ENCODE results near the gene RPL13A.
A peak's percentile ranks its signal among the peaks of the same experiment; 100 is the strongest.

Gene RPL13A

DNA sequence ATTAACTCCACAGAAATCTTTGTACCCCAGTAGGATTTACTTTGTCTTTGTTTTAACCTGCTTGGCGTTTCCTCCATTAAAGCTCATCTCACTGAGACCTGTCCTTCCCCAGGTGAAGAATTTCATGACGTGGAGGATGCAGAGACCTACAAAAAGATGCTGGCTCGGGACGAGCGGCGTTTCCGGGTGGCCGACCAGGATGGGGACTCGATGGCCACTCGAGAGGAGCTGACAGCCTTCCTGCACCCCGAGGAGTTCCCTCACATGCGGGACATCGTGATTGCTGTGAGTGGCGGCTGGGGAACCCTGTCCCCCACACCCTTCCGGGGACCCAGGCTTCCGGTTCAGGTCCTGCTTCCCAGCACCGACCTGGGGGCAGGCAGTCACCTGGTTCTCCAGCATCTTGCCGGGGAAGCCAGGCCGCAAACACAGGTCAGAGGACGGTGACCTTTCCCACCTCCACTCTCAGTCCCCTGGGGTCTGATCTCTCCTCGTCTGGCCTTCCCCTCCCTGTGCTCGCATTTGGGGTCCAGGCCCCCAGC is 49.6 kb downstream of the RPL13A start:
- Histone ChIP-seq H3K36me3 (replicated peaks) (peaks cover 62% of the 10 kb centered on the region), H3K4me3 (ENCODE audit: low read depth, low read length) (no peak overlapping the region), H3K27ac (no peak overlapping the region), H3K27me3 (replicated peaks) (no peaks in the 10 kb centered on the region)
- in situ Hi-C loops (cut with HindIII; ENCODE audit: low pct_ligation_motif_present, low sequenced_read_pairs) = no loop called here
- TF ChIP-seq, protein P1, sequence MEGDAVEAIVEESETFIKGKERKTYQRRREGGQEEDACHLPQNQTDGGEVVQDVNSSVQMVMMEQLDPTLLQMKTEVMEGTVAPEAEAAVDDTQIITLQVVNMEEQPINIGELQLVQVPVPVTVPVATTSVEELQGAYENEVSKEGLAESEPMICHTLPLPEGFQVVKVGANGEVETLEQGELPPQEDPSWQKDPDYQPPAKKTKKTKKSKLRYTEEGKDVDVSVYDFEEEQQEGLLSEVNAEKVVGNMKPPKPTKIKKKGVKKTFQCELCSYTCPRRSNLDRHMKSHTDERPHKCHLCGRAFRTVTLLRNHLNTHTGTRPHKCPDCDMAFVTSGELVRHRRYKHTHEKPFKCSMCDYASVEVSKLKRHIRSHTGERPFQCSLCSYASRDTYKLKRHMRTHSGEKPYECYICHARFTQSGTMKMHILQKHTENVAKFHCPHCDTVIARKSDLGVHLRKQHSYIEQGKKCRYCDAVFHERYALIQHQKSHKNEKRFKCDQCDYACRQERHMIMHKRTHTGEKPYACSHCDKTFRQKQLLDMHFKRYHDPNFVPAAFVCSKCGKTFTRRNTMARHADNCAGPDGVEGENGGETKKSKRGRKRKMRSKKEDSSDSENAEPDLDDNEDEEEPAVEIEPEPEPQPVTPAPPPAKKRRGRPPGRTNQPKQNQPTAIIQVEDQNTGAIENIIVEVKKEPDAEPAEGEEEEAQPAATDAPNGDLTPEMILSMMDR (IDR thresholded peaks at IDR 0.05; ENCODE audit: low read depth, low read length, missing control alignments) = no peak
- DNase-seq = no peak

- DNase-seq = no peak
- H3K27ac ChIP-seq = no peak overlapping the region
- H3K4me3 ChIP-seq (ENCODE audit: low read depth, low read length) = no peak overlapping the region
- in situ Hi-C loops (cut with HindIII; ENCODE audit: low pct_ligation_motif_present, low sequenced_read_pairs) = no loop called here
- H3K36me3 ChIP-seq (replicated peaks) = peaks cover 60% of the 10 kb centered on the region
- TF ChIP-seq, protein P1 (IDR thresholded peaks at IDR 0.05; ENCODE audit: low read depth, low read length, missing control alignments) = no peak
- no peaks in the 10 kb centered on the region for H3K27me3 ChIP-seq (replicated peaks)
Observed at GRCh38 chr19:49538643-49539042, 51.2 kb downstream of the RPL13A start.

- Histone ChIP-seq H3K27me3 (replicated peaks) (no peaks in the 10 kb centered on the region), H3K36me3 (replicated peaks) (peaks cover 60% of the 10 kb centered on the region), H3K4me3 (ENCODE audit: low read depth, low read length) (no peak overlapping the region), H3K27ac (no peak overlapping the region)
- in situ Hi-C loops (cut with HindIII; ENCODE audit: low pct_ligation_motif_present, low sequenced_read_pairs) = no loop called here
- no peak for DNase-seq
- TF ChIP-seq, protein P1 (IDR thresholded peaks at IDR 0.05; ENCODE audit: low read depth, low read length, missing control alignments) = peak; percentile 5
Observed at GRCh38 chr19:49539192-49539952, 52.0 kb downstream of the RPL13A start.

All from brain microvascular endothelial cell (primary cell).